ENCODE data around the gene PALMD.

- no peak for TF ChIP-seq POLR2A (IDR thresholded peaks at IDR 0.05)
- no peak for TF ChIP-seq CTCF (IDR thresholded peaks at IDR 0.05)
- TF ChIP-seq POLR2AphosphoS5 (IDR thresholded peaks at IDR 0.05), result no peak
- TF ChIP-seq EP300 (IDR thresholded peaks at IDR 0.05), result no peak
Measured at GRCh38 chr1:99623554-99623953, 22.4 kb upstream of the PALMD start.
